NCI-H446 treated with DMSO at 0.1 percent for 48 hours (cell line): Measurements from ENCODE around the gene NELL1.
"Not testable (repeated sequence)": the region's sequence is repeated elsewhere in the genome, so short reads cannot be mapped to it uniquely, and the experiment has no call there.

Experiments
- DNase-seq: peaks from one replicate; lab custom pipeline; 2025; lab: John Stamatoyannopoulos, UW

NELL1 gene

GRCh38 chr11:21205205-21205604 is 535.8 kb downstream of the NELL1 start:
- DNase-seq = no peak

- no peak for DNase-seq
These were observed 556.5 kb downstream of the NELL1 start for GRCh38 chr11:21225860-21226259.

- no peak for DNase-seq
These were observed 559.8 kb downstream of the NELL1 start for GRCh38 chr11:21229224-21229623.

- DNase-seq = no peak
These were observed 580.8 kb downstream of the NELL1 start for GRCh38 chr11:21250196-21250595.

- DNase-seq = no peak
These were observed 584.7 kb downstream of the NELL1 start for GRCh38 chr11:21254055-21254454.

- DNase-seq = no peak
These were observed 585.4 kb downstream of the NELL1 start for GRCh38 chr11:21254790-21255189.

- DNase-seq = no peak
These were observed 588.1 kb downstream of the NELL1 start for GRCh38 chr11:21257461-21257860.

- DNase-seq = no peak
These were observed 589.0 kb downstream of the NELL1 start for GRCh38 chr11:21258414-21258813.

- DNase-seq = no peak
These were observed 590.7 kb downstream of the NELL1 start for GRCh38 chr11:21260101-21260500.

- DNase-seq = no peak
These were observed 593.6 kb downstream of the NELL1 start for GRCh38 chr11:21262992-21263391.

GRCh38 chr11:21264125-21264524 is 594.7 kb downstream of the NELL1 start:
- no peak for DNase-seq

GRCh38 chr11:21268036-21268435 is 598.6 kb downstream of the NELL1 start:
- DNase-seq = no peak

GRCh38 chr11:21272139-21272538 is 602.8 kb downstream of the NELL1 start:
- not testable (repeated sequence) for DNase-seq

GRCh38 chr11:21278840-21279239 is 609.5 kb downstream of the NELL1 start:
- no peak for DNase-seq

- no peak for DNase-seq
These were observed 615.7 kb downstream of the NELL1 start for GRCh38 chr11:21285104-21285503.

- no peak for DNase-seq
These were observed 620.3 kb downstream of the NELL1 start for GRCh38 chr11:21289686-21290085.

- DNase-seq = no peak
These were observed 626.1 kb downstream of the NELL1 start for GRCh38 chr11:21295508-21295907.

GRCh38 chr11:21301981-21302380 is 632.6 kb downstream of the NELL1 start:
- DNase-seq = no peak

GRCh38 chr11:21306739-21307358 is 637.5 kb downstream of the NELL1 start:
- no peak for DNase-seq

GRCh38 chr11:21307874-21308273 is 638.5 kb downstream of the NELL1 start:
- DNase-seq = no peak

GRCh38 chr11:21316591-21316990 is 647.2 kb downstream of the NELL1 start:
- DNase-seq = no peak

GRCh38 chr11:21321072-21321471 is 651.7 kb downstream of the NELL1 start:
- no peak for DNase-seq

GRCh38 chr11:21321530-21321929 is 652.1 kb downstream of the NELL1 start:
- no peak for DNase-seq

GRCh38 chr11:21323617-21324016 is 654.2 kb downstream of the NELL1 start:
- DNase-seq = no peak

GRCh38 chr11:21343204-21343603 is 673.8 kb downstream of the NELL1 start:
- DNase-seq = no peak
